ENCODE data around the gene TSHZ1. TPM values are rescaled to one million over a fixed set of nuclear protein-coding genes. Genes with fewer than 3 reads are reported as not detected.
"Not testable (repeated sequence)": the region's sequence is repeated elsewhere in the genome, so short reads cannot be mapped to it uniquely, and the experiment has no call there.

TSHZ1 gene
- total RNA-seq, 2 experiments from 2014 or later = 18.2 to 19.0 TPM

DNA sequence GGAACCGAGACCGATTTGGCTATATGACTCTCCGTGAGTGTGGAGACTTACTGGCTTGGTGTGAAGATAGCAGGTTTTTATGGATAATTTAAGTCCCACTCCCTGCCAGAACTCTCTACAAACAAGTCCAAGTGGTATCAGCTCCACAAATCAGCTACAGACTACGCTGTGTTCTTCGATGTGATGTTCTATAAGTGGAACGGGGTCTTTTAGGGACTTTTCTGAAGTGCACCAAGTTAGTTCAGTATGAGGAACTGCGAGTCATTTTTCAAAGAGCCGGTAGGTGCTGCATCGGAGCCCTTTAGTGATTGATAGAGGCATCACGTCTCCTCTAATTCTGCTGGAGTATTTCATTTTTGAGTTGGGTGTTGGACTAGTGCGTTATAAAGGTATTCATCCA lies 107.1 kb downstream of the TSHZ1 start:
- Mint-ChIP-seq H3K36me3 (ENCODE audit: low read depth) (no peaks in the 10 kb centered on the region), H3K27me3 (no peaks in the 10 kb centered on the region), H3K4me3 (no peak overlapping the region), H3K27ac (no peak overlapping the region), H3K4me1 (no peaks in the 10 kb centered on the region), H3K9me3 (no peaks in the 10 kb centered on the region)
- ChIA-PET POLR2A (no interaction called here), CTCF (no interaction called here)
- no peak for DNase-seq

DNA sequence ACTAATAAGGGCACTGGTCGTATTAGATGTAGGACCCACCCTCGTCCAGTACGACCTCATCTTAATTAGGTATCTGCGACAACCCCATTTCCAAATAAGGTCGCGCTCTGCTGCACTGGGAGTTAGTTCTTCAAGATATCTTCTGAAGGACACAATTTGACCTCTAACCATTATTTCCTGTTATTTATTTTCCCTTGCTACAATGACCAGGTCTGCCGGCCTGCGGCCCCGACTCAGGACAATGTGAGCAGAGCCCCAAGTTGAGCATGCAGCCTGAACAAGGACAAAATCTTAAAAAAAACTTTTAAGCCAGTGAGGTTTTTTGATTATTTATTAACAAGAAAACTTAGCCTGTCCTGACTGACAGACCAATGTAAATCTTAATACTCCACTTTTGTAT lies 109.3 kb downstream of the TSHZ1 start:
- H3K4me3 Mint-ChIP-seq = no peak overlapping the region
- ChIA-PET CTCF (no interaction called here), POLR2A (no interaction called here)
- no peaks in the 10 kb centered on the region for H3K36me3 Mint-ChIP-seq (ENCODE audit: low read depth)
- peaks cover 1% of the 10 kb centered on the region for H3K27me3 Mint-ChIP-seq
- H3K4me1 Mint-ChIP-seq = no peaks in the 10 kb centered on the region
- no peak overlapping the region for H3K27ac Mint-ChIP-seq
- no peaks in the 10 kb centered on the region for H3K9me3 Mint-ChIP-seq
- no peak for DNase-seq

DNA sequence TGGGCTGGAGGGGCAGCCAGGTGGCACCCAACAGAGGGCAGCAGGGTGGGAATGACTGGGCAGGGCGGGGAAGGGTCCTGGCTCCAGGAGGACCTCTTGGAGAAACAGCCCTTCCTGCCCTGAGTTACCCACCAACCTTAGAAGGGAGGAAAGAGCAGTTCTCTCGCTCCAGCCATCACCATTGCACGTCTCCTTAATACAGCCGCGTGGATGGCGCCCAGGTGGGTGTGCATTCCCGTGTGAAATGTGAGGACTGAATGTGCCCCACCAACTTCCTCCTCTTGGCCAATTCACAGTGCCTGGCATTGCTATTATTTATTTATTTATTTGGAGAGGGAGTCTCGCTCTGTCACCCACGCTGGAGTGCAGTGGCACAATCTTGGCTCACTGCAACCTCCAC lies 109.9 kb downstream of the TSHZ1 start:
- Mint-ChIP-seq H3K36me3 (ENCODE audit: low read depth) (no peaks in the 10 kb centered on the region), H3K9me3 (no peaks in the 10 kb centered on the region), H3K27me3 (peaks cover 7% of the 10 kb centered on the region), H3K4me1 (no peaks in the 10 kb centered on the region), H3K27ac (no peak overlapping the region), H3K4me3 (no peak overlapping the region)
- POLR2A ChIA-PET = no interaction called here
- CTCF ChIA-PET = no interaction called here
- DNase-seq = no peak

DNA sequence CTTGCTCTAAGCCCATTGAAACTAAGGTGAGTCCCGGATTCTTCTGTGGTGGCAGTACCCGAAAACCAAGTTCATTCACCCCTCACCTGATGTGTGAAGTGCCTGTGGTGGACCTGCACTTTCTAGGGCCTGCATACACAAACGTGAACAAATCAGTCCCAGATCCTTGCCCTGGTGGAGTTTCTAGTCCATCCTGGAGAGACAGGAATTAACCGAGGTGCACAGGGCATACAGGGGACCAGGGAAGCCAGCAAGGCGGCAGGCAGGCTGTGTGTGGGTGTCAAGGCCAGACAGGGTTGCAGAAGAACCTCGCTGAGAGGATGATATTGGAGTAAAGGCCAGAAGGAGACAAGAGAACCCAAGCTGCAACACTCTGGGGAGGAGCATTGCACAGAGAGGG lies 110.8 kb downstream of the TSHZ1 start:
- Mint-ChIP-seq H3K27me3 (peaks cover 8% of the 10 kb centered on the region), H3K36me3 (ENCODE audit: low read depth) (no peaks in the 10 kb centered on the region), H3K4me3 (no peak overlapping the region), H3K27ac (no peak overlapping the region), H3K4me1 (no peaks in the 10 kb centered on the region), H3K9me3 (peaks cover 4% of the 10 kb centered on the region)
- CTCF ChIA-PET = no interaction called here
- DNase-seq = no peak
- POLR2A ChIA-PET = no interaction called here

DNA sequence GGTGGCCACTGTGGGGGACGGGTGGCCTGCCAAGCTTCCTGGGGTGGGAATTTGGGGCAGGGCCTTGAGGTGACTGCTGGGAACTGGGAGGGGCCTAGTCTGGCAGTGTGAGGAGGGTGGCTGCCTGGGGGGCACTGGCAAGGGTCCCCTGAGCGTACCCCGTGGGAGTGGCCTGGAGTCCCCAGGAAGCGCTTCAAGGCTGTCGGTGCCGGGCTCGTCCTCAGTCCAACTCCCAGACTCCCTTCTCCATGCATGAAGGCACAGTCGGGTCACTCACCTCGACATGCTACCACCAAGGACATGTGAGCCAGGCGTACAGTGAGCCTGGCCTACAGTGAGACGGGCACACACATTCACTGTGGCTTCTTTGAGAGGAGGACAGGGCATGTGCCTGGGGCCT lies 111.6 kb downstream of the TSHZ1 start:
- CTCF ChIA-PET = no interaction called here

DNA sequence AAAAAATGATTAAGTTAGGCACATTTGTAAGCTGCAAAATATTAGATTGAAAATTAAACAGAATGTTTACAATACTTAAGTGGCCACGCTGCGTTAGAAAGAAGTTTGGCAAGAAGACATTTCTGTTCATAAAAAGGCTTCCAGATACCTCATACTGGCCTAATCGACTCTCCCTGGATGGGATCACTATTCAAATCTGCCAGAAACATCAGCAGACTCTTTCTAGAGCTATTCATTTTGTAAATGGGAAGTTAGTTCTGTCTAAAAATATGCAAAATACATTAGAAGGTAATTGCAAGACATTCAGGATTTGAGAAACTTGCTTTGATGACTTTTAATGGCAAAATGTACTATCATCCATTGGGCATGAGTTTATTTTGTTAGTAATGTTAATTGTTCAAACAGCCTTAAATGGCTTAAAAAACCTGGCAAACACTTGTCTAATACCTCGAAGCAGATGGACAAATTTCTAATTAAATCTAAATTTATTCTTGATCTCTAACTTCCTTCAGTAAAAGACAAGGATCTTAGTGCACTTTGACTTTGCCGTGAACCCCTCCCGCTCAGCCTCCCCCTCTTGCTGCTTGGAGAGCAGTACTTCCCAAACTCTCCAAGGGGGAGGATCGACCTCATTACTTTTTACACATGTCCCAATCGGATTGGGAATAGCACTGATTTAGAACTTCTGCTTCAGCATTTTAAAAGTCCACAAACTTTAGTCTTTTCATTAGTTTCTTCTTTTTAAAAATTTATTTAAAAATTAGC lies 113.4 kb downstream of the TSHZ1 start:
- Mint-ChIP-seq H3K4me3 (no peak overlapping the region), H3K36me3 (ENCODE audit: low read depth) (no peaks in the 10 kb centered on the region), H3K4me1 (no peaks in the 10 kb centered on the region), H3K9me3 (peaks cover 6% of the 10 kb centered on the region), H3K27ac (no peak overlapping the region), H3K27me3 (peaks cover 13% of the 10 kb centered on the region)
- DNase-seq = no peak
- ChIA-PET POLR2A (no interaction called here), CTCF (no interaction called here)

More for the DNA sequence above, 111.6 kb downstream of the TSHZ1 start:
- peaks cover 6% of the 10 kb centered on the region for H3K9me3 Mint-ChIP-seq
- peaks cover 11% of the 10 kb centered on the region for H3K27me3 Mint-ChIP-seq
- no peaks in the 10 kb centered on the region for H3K36me3 Mint-ChIP-seq (ENCODE audit: low read depth)
- H3K27ac Mint-ChIP-seq = no peak overlapping the region
- no peak for DNase-seq
- H3K4me1 Mint-ChIP-seq = no peaks in the 10 kb centered on the region
- H3K4me3 Mint-ChIP-seq = no peak overlapping the region
- POLR2A ChIA-PET = no interaction called here

DNA sequence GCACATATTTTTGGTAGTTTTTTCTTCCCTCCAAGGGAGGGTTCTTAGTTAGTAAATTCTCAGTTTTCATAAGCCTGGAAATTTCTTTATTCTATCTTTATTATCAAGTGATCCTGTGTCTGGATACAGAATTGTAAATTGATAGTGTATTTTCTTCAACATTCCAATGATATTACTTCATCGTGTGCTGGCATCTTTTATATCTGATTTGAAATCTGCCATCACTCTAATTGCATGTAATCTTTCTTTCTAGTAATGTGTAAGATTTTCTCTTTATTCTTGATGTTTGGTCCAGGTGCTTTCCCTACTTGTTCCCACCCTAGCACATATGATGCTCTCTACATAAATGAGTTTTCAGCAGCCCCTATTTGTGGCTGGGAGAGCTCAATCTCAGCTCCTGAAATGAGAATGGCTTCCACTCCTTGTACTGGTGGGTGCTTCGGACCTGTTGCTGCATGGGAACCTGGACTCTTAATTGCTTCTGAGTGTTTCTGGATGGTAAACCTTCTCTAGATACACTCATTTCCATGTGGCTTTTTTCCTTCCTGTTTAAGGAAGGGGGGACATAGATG lies 114.2 kb downstream of the TSHZ1 start:
- H3K27me3 Mint-ChIP-seq = peaks cover 13% of the 10 kb centered on the region
- H3K9me3 Mint-ChIP-seq = peaks cover 6% of the 10 kb centered on the region
- DNase-seq = no peak

DNA sequence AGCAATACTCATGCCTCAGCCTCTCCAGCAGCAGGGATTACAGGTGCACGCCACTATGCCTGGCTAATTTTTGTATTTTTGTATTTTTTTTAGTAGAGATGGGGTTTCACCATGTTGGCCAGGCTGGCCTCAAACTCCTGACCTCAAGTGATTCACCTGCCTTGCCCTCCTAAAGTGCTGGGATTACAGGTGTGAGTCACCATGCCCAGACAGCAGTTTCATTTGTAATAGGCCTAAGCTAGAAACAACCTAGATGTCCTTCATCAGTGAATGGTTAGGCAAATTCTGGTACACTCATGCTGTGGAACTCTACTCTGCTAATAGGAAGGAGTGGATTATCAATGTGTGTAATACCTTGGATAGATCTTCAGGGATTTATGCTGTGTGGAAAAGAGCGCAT lies 119.2 kb downstream of the TSHZ1 start:
- H3K36me3 Mint-ChIP-seq (ENCODE audit: low read depth); CTCF ChIA-PET; H3K27ac Mint-ChIP-seq; POLR2A ChIA-PET; H3K4me1 Mint-ChIP-seq; H3K9me3 Mint-ChIP-seq; H3K4me3 Mint-ChIP-seq; DNase-seq: not testable (repeated sequence)
- H3K27me3 Mint-ChIP-seq = peaks cover 13% of the 10 kb centered on the region

More for the DNA sequence above, 114.2 kb downstream of the TSHZ1 start:
- POLR2A ChIA-PET = no interaction called here
- CTCF ChIA-PET = no interaction called here
- no peak overlapping the region for H3K27ac Mint-ChIP-seq
- H3K36me3 Mint-ChIP-seq (ENCODE audit: low read depth) = no peaks in the 10 kb centered on the region
- no peaks in the 10 kb centered on the region for H3K4me1 Mint-ChIP-seq
- H3K4me3 Mint-ChIP-seq = no peak overlapping the region

DNA sequence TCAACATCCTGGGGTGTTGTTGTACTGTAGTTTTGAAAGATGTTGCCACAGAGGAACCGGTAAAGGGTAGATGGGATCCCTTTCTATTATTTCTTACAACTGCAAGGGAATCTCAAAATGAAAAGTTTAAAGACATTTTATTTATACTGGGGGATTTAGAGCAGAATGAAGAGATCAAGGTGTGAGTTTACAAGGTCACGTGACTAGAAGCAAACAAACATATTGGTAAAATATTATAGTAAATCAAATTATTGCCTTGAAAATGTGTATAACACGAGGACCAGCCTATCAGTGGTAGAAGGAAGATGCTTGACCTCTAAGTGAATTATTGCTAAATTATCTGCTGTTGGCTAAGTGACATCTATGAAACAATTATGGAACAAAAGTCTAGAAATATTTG lies 119.7 kb downstream of the TSHZ1 start:
- Mint-ChIP-seq H3K9me3 (peaks cover 6% of the 10 kb centered on the region), H3K4me3 (no peak overlapping the region), H3K36me3 (ENCODE audit: low read depth) (no peaks in the 10 kb centered on the region), H3K27ac (no peak overlapping the region), H3K27me3 (peaks cover 7% of the 10 kb centered on the region), H3K4me1 (no peaks in the 10 kb centered on the region)
- no peak for DNase-seq
- ChIA-PET POLR2A (no interaction called here), CTCF (no interaction called here)

DNA sequence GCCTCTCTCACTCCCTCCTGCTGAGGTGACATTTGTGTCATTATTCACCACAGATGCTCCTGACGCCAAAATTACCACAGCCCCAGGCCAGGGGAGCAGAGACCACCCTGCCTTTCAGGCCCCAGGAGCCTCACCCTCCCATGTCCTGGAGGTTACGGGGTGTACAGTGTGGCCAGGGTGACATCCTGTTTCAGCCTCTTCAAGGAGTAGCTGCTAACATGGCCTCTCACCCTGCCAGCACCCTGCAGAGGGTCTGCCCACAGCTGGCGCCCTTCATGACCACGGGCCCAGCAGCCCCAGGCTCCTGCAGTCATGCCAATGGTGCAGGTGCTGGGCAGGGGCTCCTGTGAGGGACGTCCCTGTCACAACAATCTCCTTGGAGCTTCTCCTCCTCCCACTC lies 124.3 kb downstream of the TSHZ1 start:
- Mint-ChIP-seq H3K27ac (no peak overlapping the region), H3K27me3 (no peaks in the 10 kb centered on the region), H3K36me3 (ENCODE audit: low read depth) (no peaks in the 10 kb centered on the region), H3K4me3 (no peak overlapping the region), H3K4me1 (no peaks in the 10 kb centered on the region), H3K9me3 (no peaks in the 10 kb centered on the region)
- CTCF ChIA-PET = no interaction called here
- DNase-seq = no peak
- POLR2A ChIA-PET = no interaction called here

DNA sequence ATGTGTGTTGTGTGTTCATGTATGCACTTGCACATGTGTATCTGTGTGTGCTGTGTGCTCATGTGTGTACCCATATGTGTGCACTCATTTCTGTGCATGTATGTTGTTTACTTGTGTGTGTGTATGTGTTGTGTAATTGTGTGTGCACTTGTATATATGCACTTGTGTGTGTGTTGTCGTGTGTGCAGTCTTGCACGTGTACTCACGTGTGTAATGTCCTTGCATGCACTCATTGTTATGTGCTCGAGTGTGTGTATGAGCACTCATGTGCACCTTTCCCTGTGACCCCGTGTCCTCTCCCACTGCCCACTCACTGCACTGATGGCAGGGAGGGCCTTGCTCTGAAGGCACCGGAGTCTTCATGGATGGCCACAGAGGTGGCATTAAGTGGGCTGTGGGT lies 124.9 kb downstream of the TSHZ1 start:
- H3K36me3 Mint-ChIP-seq (ENCODE audit: low read depth) = no peaks in the 10 kb centered on the region
- no peaks in the 10 kb centered on the region for H3K9me3 Mint-ChIP-seq
- POLR2A ChIA-PET = no interaction called here
- no peaks in the 10 kb centered on the region for H3K4me1 Mint-ChIP-seq
- H3K27me3 Mint-ChIP-seq = peaks cover 1% of the 10 kb centered on the region
- CTCF ChIA-PET = no interaction called here
- H3K4me3 Mint-ChIP-seq = no peak overlapping the region
- no peak for DNase-seq
- H3K27ac Mint-ChIP-seq = no peak overlapping the region

DNA sequence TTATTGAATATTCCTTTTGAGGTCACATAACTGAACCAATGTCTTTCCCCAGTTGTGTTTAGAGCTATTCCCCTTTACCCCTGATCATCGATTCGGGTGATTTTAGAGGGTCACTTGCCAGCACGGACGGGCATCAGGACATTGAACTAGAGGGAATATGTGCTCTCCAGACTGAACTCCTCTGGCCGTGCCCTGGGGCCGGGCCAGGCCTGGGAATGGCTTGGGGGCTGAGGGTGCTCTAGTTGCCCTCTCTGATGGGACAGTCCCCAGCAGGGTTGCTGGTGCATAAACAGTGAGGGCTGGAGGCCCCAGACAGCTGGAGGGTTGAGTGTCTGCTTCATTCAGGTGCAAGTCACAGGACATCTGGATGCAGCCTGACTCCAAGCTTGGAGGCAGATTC lies 126.2 kb downstream of the TSHZ1 start:
- Mint-ChIP-seq H3K27me3 (peaks cover 1% of the 10 kb centered on the region), H3K36me3 (ENCODE audit: low read depth) (no peaks in the 10 kb centered on the region), H3K27ac (no peak overlapping the region), H3K9me3 (no peaks in the 10 kb centered on the region), H3K4me3 (no peak overlapping the region), H3K4me1 (no peaks in the 10 kb centered on the region)
- ChIA-PET CTCF (no interaction called here), POLR2A (no interaction called here)
- no peak for DNase-seq

DNA sequence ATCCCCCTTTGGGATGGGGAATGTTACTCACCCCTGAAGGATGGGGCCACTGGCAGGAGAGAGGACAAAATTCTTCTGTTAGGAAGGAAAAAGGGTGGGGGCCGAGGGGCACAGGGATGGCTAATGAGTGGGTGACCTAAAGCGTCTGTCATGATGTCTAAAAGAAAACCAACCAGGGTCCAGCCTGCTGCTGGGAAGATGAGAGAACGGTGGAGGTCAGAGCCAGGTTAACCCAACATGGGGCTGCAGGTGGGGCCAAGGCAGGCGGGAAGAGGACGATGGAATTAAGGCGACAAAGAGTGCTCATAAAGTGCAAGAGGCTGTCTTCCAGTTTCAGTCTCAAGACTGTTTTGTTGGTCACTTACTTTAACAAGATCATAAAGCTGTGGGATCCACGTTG lies 126.8 kb downstream of the TSHZ1 start:
- DNase-seq = no peak
- ChIA-PET CTCF (no interaction called here), POLR2A (no interaction called here)
- Mint-ChIP-seq H3K36me3 (ENCODE audit: low read depth) (no peaks in the 10 kb centered on the region), H3K9me3 (no peaks in the 10 kb centered on the region), H3K27ac (no peak overlapping the region), H3K27me3 (peaks cover 1% of the 10 kb centered on the region), H3K4me1 (no peaks in the 10 kb centered on the region), H3K4me3 (no peak overlapping the region)

DNA sequence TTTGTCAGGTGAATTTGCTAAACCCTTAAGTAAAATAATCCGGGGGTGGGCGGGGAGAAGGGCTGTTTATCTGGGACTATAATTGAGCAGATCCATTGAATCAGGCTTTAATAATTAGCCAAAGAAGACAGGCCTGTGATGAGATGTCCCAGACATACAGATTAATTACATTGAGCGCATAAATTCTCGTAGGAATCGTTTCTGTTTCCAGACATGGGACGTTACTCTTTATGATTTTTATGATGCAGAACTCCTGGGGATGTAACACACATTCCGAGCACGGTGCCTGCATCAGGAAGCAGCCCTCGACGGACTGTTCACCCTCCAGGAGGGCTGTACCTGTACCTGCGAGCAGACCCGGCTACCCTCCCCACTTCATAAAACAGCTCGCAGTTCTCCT lies 128.0 kb downstream of the TSHZ1 start:
- CTCF ChIA-PET = no interaction called here
- Mint-ChIP-seq H3K36me3 (ENCODE audit: low read depth) (no peaks in the 10 kb centered on the region), H3K27ac (no peak overlapping the region), H3K27me3 (peaks cover 1% of the 10 kb centered on the region), H3K4me1 (no peaks in the 10 kb centered on the region), H3K4me3 (no peak overlapping the region), H3K9me3 (no peaks in the 10 kb centered on the region)
- DNase-seq = no peak
- POLR2A ChIA-PET = no interaction called here
